A549 (cell line): ENCODE measurements around the gene GATA6. TPM values are rescaled to one million over a fixed set of nuclear protein-coding genes. Genes with fewer than 3 reads are reported as not detected.

Experiments
- ATAC-seq, 2 experiments: fragments of 200-7000 bp in 1 of 2; fragments of >200 bp in 1 of 2; cut with Nextera tagmentation in 1 of 2; cut with Tn5 transposase in 1 of 2; 3 replicates each; pipeline versions ENCODE4 v1.8.0 to v1.9.1; 2018 to 2020; ENCODE audit warnings: mild to moderate bottlenecking in 1 of 2, moderate library complexity in 1 of 2
- CTCF ChIA-PET: fragments of 300-600 bp; sonication (Branson Sonifier 250); formaldehyde crosslinking; extraction: SDS; loops from one replicate; lab custom pipeline; 2021; ENCODE audit warnings: antibody characterized with exemption, inconsistent platforms; lab: Yijun Ruan, JAX
- POLR2A ChIA-PET: fragments of 350-600 bp; formaldehyde crosslinking; extraction: SDS; loops from one replicate; lab custom pipeline; 2021; ENCODE audit warnings: antibody characterized with exemption, inconsistent platforms; lab: Yijun Ruan, JAX
- DNase-seq, 2 experiments: peaks; one replicate each; pipeline versions ENCODE4 v3.0.0 to v3.0.0-alpha.2; 2011 to 2016; ENCODE audit warnings: low read depth in 1 of 2, low spot score in 1 of 2
- FAIRE-seq: peaks from 2 replicates; lab custom pipeline; 2011; peaks lifted over from hg19 to GRCh38; lab: Jason Lieb, UNC
- H3K27ac ChIP-seq, 2 experiments: fragments of >200 bp; sonication (Bioruptor Twin); formaldehyde crosslinking; 3 replicates each; pipeline ENCODE4 v1.5.1; 2016 to 2017
- H3K4me1 ChIP-seq: fragments of >200 bp; sonication (Bioruptor Twin); formaldehyde crosslinking; 3 replicates; pipeline ENCODE4 v1.6.1; 2016
- H3K4me2 ChIP-seq: fragments of >200 bp; sonication (Bioruptor Twin); formaldehyde crosslinking; 3 replicates; pipeline ENCODE4 v1.6.1; 2016
- H3K4me3 ChIP-seq: fragments of >200 bp; sonication (Bioruptor Twin); formaldehyde crosslinking; 3 replicates; pipeline ENCODE4 v1.5.1; 2016
- H3K9me3 ChIP-seq: fragments of >200 bp; sonication (Bioruptor Twin); formaldehyde crosslinking; 3 replicates; pipeline ENCODE4 v1.6.1; 2016
- BHLHE40 ChIP-seq: IDR thresholded peaks from 2 replicates; pipeline ENCODE4 v1.6.1; 2012; ENCODE audit warnings: low read depth, low read length, inconsistent platforms
- CEBPB ChIP-seq, 2 experiments: fragments of >200 bp in 1 of 2; sonication (Bioruptor Twin) in 1 of 2; formaldehyde crosslinking in 1 of 2; IDR thresholded peaks; 2 replicates each; pipeline ENCODE4 v1.6.1; 2012 to 2016
- EHF ChIP-seq: fragments of 250-450 bp; sonication (Bioruptor Pico); IDR thresholded peaks from 2 replicates; pipeline ENCODE4 v1.5.0; 2020; ENCODE audit warnings: mild to moderate bottlenecking
- EP300 ChIP-seq, 2 experiments: fragments of >200 bp; sonication (Bioruptor Twin); formaldehyde crosslinking; IDR thresholded peaks; 2 replicates in 1 of 2; 3 replicates in 1 of 2; pipeline ENCODE4 v1.6.1; 2016 to 2017
- FOSL2 ChIP-seq, 2 experiments: fragments of 450-650 bp in 1 of 2; fragments of >200 bp in 1 of 2; sonication (Bioruptor Twin) in 1 of 2; formaldehyde crosslinking; IDR thresholded peaks; 2 replicates each; pipeline versions ENCODE4 v1.5.0 to v1.6.1; 2016 to 2020; ENCODE audit warnings: mild to moderate bottlenecking in 1 of 2, moderate library complexity in 1 of 2
- HDAC2 ChIP-seq: fragments of 200-600 bp; sonication (generic); IDR thresholded peaks from 2 replicates; pipeline ENCODE4 v1.6.1; 2016
- HEYL ChIP-seq: fragments of 250-450 bp; sonication (Bioruptor Pico); IDR thresholded peaks from 2 replicates; pipeline ENCODE4 v1.8.0; 2021; ENCODE audit warnings: mild to moderate bottlenecking, moderate library complexity
- HOXA7 ChIP-seq: fragments of 250-450 bp; sonication (Bioruptor Pico); IDR thresholded peaks from 2 replicates; pipeline ENCODE4 v1.5.0; 2020; ENCODE audit warnings: mild to moderate bottlenecking, moderate library complexity
- JUNB ChIP-seq: fragments of >200 bp; sonication (Bioruptor Twin); formaldehyde crosslinking; IDR thresholded peaks from 2 replicates; pipeline ENCODE4 v1.6.1; 2016
- KDM1A ChIP-seq: fragments of 200-600 bp; sonication (generic); IDR thresholded peaks from 2 replicates; pipeline ENCODE4 v1.6.1; 2016; ENCODE audit warnings: low read depth, mild to moderate bottlenecking
- KDM5A ChIP-seq: fragments of 200-600 bp; sonication (generic); IDR thresholded peaks from 2 replicates; pipeline ENCODE4 v1.6.1; 2016; ENCODE audit warnings: antibody characterized with exemption, mild to moderate bottlenecking
- MAFK ChIP-seq: fragments of 450-650 bp; IDR thresholded peaks from 2 replicates; pipeline ENCODE4 v1.6.1; 2014; ENCODE audit not compliant: partially characterized antibody
- MAZ ChIP-seq: fragments of 150-350 bp; IDR thresholded peaks from 2 replicates; pipeline ENCODE4 v1.6.1; 2014; ENCODE audit warnings: antibody characterized with exemption, low read depth, low read length, borderline replicate concordance
- NR3C1 ChIP-seq: fragments of >200 bp; sonication (Bioruptor Twin); formaldehyde crosslinking; IDR thresholded peaks from 3 replicates; pipeline ENCODE4 v1.6.1; 2017
- PHF8 ChIP-seq: fragments of 200-600 bp; sonication (generic); IDR thresholded peaks from 2 replicates; pipeline ENCODE4 v1.6.1; 2016; ENCODE audit warnings: low read depth, mild to moderate bottlenecking, antibody characterized with exemption, moderate library complexity, borderline replicate concordance
- RFX5 ChIP-seq: fragments of 450-650 bp; IDR thresholded peaks from 2 replicates; pipeline ENCODE4 v1.7.1; 2014; ENCODE audit warnings: antibody characterized with exemption, mild to moderate bottlenecking, moderate library complexity
- RNF2 ChIP-seq: fragments of 200-600 bp; sonication (generic); IDR thresholded peaks from 2 replicates; pipeline ENCODE4 v1.6.1; 2016; ENCODE audit warnings: low read depth, mild to moderate bottlenecking, antibody characterized with exemption, moderate library complexity, borderline replicate concordance
- SREBF2 ChIP-seq: fragments of 450-650 bp; IDR thresholded peaks from 2 replicates; pipeline ENCODE4 v1.6.1; 2014; ENCODE audit warnings: mild to moderate bottlenecking, moderate library complexity
- TP53 ChIP-seq: fragments of 250-450 bp; sonication (Bioruptor Pico); IDR thresholded peaks from 2 replicates; pipeline ENCODE4 v1.5.0; 2021; ENCODE audit warnings: mild to moderate bottlenecking, moderate library complexity
- ZFP36 ChIP-seq: fragments of 450-650 bp; IDR thresholded peaks from 2 replicates; pipeline ENCODE4 v1.6.1; 2014; ENCODE audit warnings: borderline replicate concordance; ENCODE audit not compliant: partially characterized antibody
- ZNF302 ChIP-seq: fragments of 250-450 bp; sonication (Bioruptor Pico); IDR thresholded peaks from 2 replicates; pipeline ENCODE4 v1.9.0; 2021; ENCODE audit warnings: inconsistent platforms, mild to moderate bottlenecking, moderate library complexity
- ZSCAN20 ChIP-seq: fragments of 250-450 bp; sonication (Bioruptor Pico); IDR thresholded peaks from 2 replicates; pipeline ENCODE4 v1.8.0; 2022; ENCODE audit warnings: mild to moderate bottlenecking, moderate library complexity
- WGBS: methylation state at CpG from one replicate; pipeline ENCODE4 v1.1.6; 2017; ENCODE audit errors: missing lambda C conversion rate; 5-methylcytosine and 5-hydroxymethylcytosine counted together
- polyA plus RNA-seq, 4 experiments: library from polyadenylated mRNA; depleted of rRNA in 3 of 4; stranded (reverse); fragments of >200 nt; fragmentation: RNase III in 1 of 4; extraction: RNeasy Plus Mini Kit Qiagen cat#74134 plus additional on column Dnase treatment in 1 of 4; gene quantifications; 2 replicates in 3 of 4; 3 replicates in 1 of 4; pipeline ENCODE4 v1.2.3, GENCODE V29; 2011 to 2017
- TF ChIP-seq, protein P1 (sequence below): fragments of 250-450 bp; sonication (Bioruptor Pico); IDR thresholded peaks from 2 replicates; pipeline ENCODE4 v1.5.0; 2020; ENCODE audit warnings: low read depth, mild to moderate bottlenecking, moderate library complexity
- TF ChIP-seq, protein P2 (sequence below): fragments of 150-350 bp; IDR thresholded peaks from 2 replicates; pipeline ENCODE4 v1.6.1; 2014; ENCODE audit warnings: low read depth, mild to moderate bottlenecking, low read length
- TF ChIP-seq, protein P3 (sequence below): fragments of >200 bp; sonication (Bioruptor Twin); formaldehyde crosslinking; IDR thresholded peaks from 3 replicates; pipeline ENCODE4 v1.6.1; 2016
- TF ChIP-seq, protein P4 (sequence below): fragments of >200 bp; sonication (Bioruptor Twin); formaldehyde crosslinking; IDR thresholded peaks from 3 replicates; pipeline ENCODE4 v1.5.1; 2016
- TF ChIP-seq, protein P5 (sequence below): fragments of 200-600 bp; sonication (generic); IDR thresholded peaks from 2 replicates; pipeline ENCODE4 v1.6.1; 2016; ENCODE audit warnings: antibody characterized with exemption, mild to moderate bottlenecking, moderate library complexity

The GATA6 gene
- polyA plus RNA-seq, 2 of the 4 experiments (the other 2 are of a cell fraction), result 1.2 to 1.3 TPM

DNA sequence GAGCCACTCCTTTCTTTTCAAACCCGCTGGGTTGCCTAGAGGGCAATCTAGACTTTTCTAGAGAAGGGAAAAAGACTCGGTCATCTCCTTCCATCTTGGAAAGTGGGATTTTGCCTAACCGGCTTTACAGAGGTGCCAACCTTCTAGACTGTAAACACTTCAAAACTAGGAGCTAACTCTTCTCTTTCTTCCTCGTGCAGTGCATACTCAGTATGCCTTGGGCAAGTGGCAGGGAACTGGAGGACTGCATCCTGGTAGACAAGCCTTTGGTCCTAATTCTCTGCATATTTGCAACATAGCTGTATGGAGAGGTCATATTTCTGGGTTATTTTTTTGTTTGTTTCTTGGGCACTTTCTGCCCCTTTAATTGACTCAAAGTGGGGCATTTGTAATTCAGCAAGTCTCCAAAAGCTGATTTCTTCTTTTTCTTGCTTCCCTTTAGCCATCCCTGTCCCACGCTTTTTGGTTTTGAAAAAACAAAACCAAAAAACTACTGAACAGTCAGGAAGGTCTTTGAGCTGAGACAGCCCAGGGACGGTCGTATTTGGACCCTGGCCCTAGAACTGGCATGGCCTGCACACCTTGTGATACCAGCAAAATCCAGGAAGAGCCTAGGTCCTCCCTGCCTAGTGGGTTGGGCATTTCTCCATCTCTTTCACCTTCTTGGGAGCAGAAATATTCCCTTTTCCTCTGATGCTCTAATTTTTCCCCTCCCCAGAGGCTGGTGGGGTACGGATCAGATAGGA lies 5.8 kb upstream of the GATA6 start:
- TF ChIP-seq PHF8 (no peak), EHF (CRISPR knock-in tag) (no peak), RNF2 (no peak), NR3C1 (no peak), ZNF302 (no peak), MAFK (no peak), ZFP36 (no peak), HOXA7 (CRISPR knock-in tag) (no peak), HEYL (CRISPR knock-in tag) (no peak), KDM5A (no peak), BHLHE40 (no peak), KDM1A (no peak), HDAC2 (no peak), RFX5 (no peak), ZSCAN20 (no peak), CEBPB (IDR thresholded peaks at IDR 0.05) (no peak)
- TF ChIP-seq, protein P1, sequence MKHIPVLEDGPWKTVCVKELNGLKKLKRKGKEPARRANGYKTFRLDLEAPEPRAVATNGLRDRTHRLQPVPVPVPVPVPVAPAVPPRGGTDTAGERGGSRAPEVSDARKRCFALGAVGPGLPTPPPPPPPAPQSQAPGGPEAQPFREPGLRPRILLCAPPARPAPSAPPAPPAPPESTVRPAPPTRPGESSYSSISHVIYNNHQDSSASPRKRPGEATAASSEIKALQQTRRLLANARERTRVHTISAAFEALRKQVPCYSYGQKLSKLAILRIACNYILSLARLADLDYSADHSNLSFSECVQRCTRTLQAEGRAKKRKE (CRISPR knock-in tag), result no peak
- TF ChIP-seq, protein P2, sequence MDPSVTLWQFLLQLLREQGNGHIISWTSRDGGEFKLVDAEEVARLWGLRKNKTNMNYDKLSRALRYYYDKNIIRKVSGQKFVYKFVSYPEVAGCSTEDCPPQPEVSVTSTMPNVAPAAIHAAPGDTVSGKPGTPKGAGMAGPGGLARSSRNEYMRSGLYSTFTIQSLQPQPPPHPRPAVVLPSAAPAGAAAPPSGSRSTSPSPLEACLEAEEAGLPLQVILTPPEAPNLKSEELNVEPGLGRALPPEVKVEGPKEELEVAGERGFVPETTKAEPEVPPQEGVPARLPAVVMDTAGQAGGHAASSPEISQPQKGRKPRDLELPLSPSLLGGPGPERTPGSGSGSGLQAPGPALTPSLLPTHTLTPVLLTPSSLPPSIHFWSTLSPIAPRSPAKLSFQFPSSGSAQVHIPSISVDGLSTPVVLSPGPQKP, result no peak
- TF ChIP-seq, protein P3, sequence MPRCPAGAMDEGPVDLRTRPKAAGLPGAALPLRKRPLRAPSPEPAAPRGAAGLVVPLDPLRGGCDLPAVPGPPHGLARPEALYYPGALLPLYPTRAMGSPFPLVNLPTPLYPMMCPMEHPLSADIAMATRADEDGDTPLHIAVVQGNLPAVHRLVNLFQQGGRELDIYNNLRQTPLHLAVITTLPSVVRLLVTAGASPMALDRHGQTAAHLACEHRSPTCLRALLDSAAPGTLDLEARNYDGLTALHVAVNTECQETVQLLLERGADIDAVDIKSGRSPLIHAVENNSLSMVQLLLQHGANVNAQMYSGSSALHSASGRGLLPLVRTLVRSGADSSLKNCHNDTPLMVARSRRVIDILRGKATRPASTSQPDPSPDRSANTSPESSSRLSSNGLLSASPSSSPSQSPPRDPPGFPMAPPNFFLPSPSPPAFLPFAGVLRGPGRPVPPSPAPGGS, result no peak
- TF ChIP-seq, all 56 proteins: peak for 0
- 70% methylated on average over 8 of the region's 8 CpGs for WGBS
- ATAC-seq (no peak), FAIRE-seq (no peak), DNase-seq (no peak)
- Histone ChIP-seq H3K27ac (no peak overlapping the region), H3K4me3 (no peak overlapping the region), H3K4me2 (no peak overlapping the region), H3K4me1 (peaks cover 20% of the 10 kb centered on the region; the same call in 2 of the 3 replicates), H3K9me3 (no peaks in the 10 kb centered on the region)
- CTCF ChIA-PET, result no interaction called here
- POLR2A ChIA-PET, result no interaction called here

DNA sequence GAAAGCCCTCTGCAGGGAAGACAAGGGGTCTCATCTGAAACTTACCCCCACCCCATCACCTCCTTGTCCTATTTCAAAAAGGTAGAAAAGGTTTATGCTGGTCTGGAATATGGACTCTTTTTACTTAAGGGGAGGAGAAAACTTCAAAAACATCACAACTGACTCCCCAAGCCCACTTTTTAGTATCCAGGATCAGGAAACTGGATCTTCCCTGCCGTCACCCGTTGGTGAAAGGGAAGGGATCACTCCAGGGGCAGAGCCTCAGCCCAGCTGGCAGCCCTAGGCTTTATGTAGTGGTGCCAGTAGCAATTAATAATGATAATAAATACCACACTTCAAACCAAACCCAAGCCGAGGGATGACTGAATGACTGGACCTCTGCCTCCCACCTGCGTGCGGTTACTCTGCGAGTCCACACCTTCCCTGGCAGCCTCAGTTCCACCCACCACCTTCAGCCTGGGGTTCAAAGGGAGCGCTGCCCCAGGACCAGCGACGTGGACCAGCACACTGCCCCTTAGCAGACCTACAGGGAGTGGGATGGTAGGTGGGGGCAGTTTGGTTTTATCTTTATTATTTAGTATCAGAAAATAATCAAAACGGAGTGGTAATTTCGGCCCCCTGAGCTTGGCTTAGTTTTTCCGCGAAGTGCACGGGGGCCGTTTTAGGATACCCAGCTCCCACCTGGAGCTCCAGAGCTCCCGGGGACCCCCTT lies 4.9 kb upstream of the GATA6 start:
- no peak for FAIRE-seq
- 84% methylated on average over 15 of the region's 16 CpGs for WGBS
- TF ChIP-seq, protein P4, sequence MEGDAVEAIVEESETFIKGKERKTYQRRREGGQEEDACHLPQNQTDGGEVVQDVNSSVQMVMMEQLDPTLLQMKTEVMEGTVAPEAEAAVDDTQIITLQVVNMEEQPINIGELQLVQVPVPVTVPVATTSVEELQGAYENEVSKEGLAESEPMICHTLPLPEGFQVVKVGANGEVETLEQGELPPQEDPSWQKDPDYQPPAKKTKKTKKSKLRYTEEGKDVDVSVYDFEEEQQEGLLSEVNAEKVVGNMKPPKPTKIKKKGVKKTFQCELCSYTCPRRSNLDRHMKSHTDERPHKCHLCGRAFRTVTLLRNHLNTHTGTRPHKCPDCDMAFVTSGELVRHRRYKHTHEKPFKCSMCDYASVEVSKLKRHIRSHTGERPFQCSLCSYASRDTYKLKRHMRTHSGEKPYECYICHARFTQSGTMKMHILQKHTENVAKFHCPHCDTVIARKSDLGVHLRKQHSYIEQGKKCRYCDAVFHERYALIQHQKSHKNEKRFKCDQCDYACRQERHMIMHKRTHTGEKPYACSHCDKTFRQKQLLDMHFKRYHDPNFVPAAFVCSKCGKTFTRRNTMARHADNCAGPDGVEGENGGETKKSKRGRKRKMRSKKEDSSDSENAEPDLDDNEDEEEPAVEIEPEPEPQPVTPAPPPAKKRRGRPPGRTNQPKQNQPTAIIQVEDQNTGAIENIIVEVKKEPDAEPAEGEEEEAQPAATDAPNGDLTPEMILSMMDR, result no peak
- TF ChIP-seq JUNB, result no peak
- no peak for TF ChIP-seq ZSCAN20
- TF ChIP-seq MAZ, result no peak
- TF ChIP-seq, protein P3, result no peak
- TF ChIP-seq TP53, result no peak
- TF ChIP-seq, protein P5, sequence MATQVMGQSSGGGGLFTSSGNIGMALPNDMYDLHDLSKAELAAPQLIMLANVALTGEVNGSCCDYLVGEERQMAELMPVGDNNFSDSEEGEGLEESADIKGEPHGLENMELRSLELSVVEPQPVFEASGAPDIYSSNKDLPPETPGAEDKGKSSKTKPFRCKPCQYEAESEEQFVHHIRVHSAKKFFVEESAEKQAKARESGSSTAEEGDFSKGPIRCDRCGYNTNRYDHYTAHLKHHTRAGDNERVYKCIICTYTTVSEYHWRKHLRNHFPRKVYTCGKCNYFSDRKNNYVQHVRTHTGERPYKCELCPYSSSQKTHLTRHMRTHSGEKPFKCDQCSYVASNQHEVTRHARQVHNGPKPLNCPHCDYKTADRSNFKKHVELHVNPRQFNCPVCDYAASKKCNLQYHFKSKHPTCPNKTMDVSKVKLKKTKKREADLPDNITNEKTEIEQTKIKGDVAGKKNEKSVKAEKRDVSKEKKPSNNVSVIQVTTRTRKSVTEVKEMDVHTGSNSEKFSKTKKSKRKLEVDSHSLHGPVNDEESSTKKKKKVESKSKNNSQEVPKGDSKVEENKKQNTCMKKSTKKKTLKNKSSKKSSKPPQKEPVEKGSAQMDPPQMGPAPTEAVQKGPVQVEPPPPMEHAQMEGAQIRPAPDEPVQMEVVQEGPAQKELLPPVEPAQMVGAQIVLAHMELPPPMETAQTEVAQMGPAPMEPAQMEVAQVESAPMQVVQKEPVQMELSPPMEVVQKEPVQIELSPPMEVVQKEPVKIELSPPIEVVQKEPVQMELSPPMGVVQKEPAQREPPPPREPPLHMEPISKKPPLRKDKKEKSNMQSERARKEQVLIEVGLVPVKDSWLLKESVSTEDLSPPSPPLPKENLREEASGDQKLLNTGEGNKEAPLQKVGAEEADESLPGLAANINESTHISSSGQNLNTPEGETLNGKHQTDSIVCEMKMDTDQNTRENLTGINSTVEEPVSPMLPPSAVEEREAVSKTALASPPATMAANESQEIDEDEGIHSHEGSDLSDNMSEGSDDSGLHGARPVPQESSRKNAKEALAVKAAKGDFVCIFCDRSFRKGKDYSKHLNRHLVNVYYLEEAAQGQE, result no peak
- no peak for TF ChIP-seq SREBF2
- TF ChIP-seq FOSL2 (IDR thresholded peaks at IDR 0.05), result no peak
- no peak for TF ChIP-seq FOSL2 (CRISPR knock-in tag; IDR thresholded peaks at IDR 0.05)
- no peak for TF ChIP-seq EP300 (IDR thresholded peaks at IDR 0.05)
- TF ChIP-seq HDAC2, result no peak

More for the DNA sequence above, 4.9 kb upstream of the GATA6 start:
- POLR2A ChIA-PET, result no interaction called here
- Histone ChIP-seq H3K4me3 (no peak overlapping the region), H3K9me3 (no peaks in the 10 kb centered on the region), H3K4me1 (peaks cover 20% of the 10 kb centered on the region; the same call in 2 of the 3 replicates), H3K4me2 (no peak overlapping the region), H3K27ac (no peak overlapping the region)
- ATAC-seq (no peak), DNase-seq (no peak)
- CTCF ChIA-PET, result no interaction called here
